BLaER1 treated with 17β-estradiol and CSF1 and Interleukin-3, amounts not matched to agents 10 nM and 100 nM (cell line): ENCODE results near the gene PLEKHA6.
A peak's percentile ranks its signal among the peaks of the same experiment; 100 is the strongest.

Source experiments
- H3K27ac ChIP-seq, 11 experiments: shearing (Covaris generic); formaldehyde crosslinking; 2 replicates each; pipeline ENCODE4 v1.8.1; 2022
- H3K27me3 ChIP-seq, 11 experiments: shearing (Covaris generic); formaldehyde crosslinking; 2 replicates each; pipeline ENCODE4 v1.8.1; 2022
- H3K36me3 ChIP-seq, 11 experiments: shearing (Covaris generic); formaldehyde crosslinking; 2 replicates each; pipeline ENCODE4 v1.8.1; 2022
- H3K4me1 ChIP-seq, 10 experiments: shearing (Covaris generic); formaldehyde crosslinking; 2 replicates each; pipeline ENCODE4 v1.8.1; 2022
- H3K4me2 ChIP-seq, 11 experiments: shearing (Covaris generic); formaldehyde crosslinking; 2 replicates each; pipeline ENCODE4 v1.8.1; 2022
- H3K4me3 ChIP-seq, 10 experiments: shearing (Covaris generic); formaldehyde crosslinking; 2 replicates each; pipeline ENCODE4 v1.8.1; 2022
- H3K9ac ChIP-seq, 11 experiments: shearing (Covaris generic); formaldehyde crosslinking; 2 replicates each; pipeline ENCODE4 v1.8.1; 2022
- H3K9me3 ChIP-seq, 11 experiments: shearing (Covaris generic); formaldehyde crosslinking; replicated peaks in 1 of 11; 2 replicates each; pipeline ENCODE4 v1.8.1; 2022
- H4K20me1 ChIP-seq, 11 experiments: shearing (Covaris generic); formaldehyde crosslinking; 2 replicates each; pipeline ENCODE4 v1.8.1; 2022
- Cebpa-rat ChIP-seq, 11 experiments: shearing (Covaris generic); IDR thresholded peaks; 2 replicates each; pipeline ENCODE4 v1.8.1; 2022

Gene PLEKHA6

GRCh38 chr1:204212715-204213114 is 147.0 kb downstream of the PLEKHA6 start:
- H3K9me3 ChIP-seq: no peaks in the 10 kb centered on the region
- no peaks in the 10 kb centered on the region for H3K27me3 ChIP-seq
- H3K36me3 ChIP-seq: no peaks in the 10 kb centered on the region
- H4K20me1 ChIP-seq: no peaks in the 10 kb centered on the region
- peak overlapping the region in 3 of 11 experiments; percentile 69 to 76 (median 73); a peak in 3 of 22 replicates for H3K9ac ChIP-seq
- peak overlapping the region in 7 of 11 experiments; percentile 82 to 95 (median 89); a peak in 10 of 22 replicates for H3K4me2 ChIP-seq
- TF ChIP-seq Cebpa-rat (IDR thresholded peaks at IDR 0.05): no peak
- no peak overlapping the region for H3K4me3 ChIP-seq
- H3K4me1 ChIP-seq: peaks cover 7 to 52% (median 33%) of the 10 kb centered on the region in 10 experiments
- H3K27ac ChIP-seq: peak overlapping the region in 5 of 11 experiments; percentile 49 to 90 (median 79); a peak in 8 of 22 replicates

- Histone ChIP-seq H3K9ac (no peak overlapping the region), H3K27ac (peak overlapping the region in 3 of 11 experiments; percentile 78 to 90 (median 88); a peak in 4 of 22 replicates)
- TF ChIP-seq Cebpa-rat (IDR thresholded peaks at IDR 0.05): no peak
Measured at GRCh38 chr1:204211046-204211445, 148.7 kb downstream of the PLEKHA6 start.

DNA sequence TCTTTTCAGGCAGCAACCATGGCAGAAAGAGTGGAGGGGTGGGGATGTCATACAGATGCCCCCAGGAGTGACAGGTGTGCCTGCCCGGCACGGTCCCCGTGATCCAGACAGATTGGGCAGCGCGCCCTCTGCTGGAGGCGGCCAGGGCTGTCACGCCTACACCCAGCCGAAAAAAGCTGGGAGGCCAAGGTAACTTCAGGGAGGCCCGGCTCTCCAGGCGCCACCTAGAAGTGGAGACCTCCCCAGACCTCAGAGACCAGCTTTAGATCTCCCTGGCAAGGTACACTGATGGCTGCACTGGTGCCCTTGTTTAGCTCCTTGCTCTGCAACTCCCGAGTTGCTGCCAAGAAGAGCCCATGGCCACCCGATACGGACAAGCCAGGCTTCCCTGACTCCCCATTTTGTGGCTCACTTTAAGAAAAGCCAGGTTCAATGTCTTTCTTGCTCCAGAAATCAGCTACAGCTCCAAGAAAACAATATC is 152.6 kb downstream of the PLEKHA6 start:
- Histone ChIP-seq H3K4me2 (peak overlapping the region in 2 of 11 experiments; percentile 1 to 22; a peak in 3 of 22 replicates), H3K9me3 (no peaks in the 10 kb centered on the region), H3K27ac (0 out of 22 replicates have a peak overlapping the region, but pooled peaks of 1 of the 11 experiments have one; percentile 18), H3K36me3 (no peaks in the 10 kb centered on the region), H3K9ac (no peak overlapping the region), H3K27me3 (no peaks in the 10 kb centered on the region), H3K4me3 (no peak overlapping the region), H3K4me1 (peaks cover 0 to 21% (median 6%) of the 10 kb centered on the region in 10 experiments; a peak in 7 of 20 replicates), H4K20me1 (no peaks in the 10 kb centered on the region)
- no peak for TF ChIP-seq Cebpa-rat (IDR thresholded peaks at IDR 0.05)

More at GRCh38 chr1:204211046-204211445, 148.7 kb downstream of the PLEKHA6 start:
- Histone ChIP-seq H4K20me1 (no peaks in the 10 kb centered on the region), H3K36me3 (no peaks in the 10 kb centered on the region), H3K4me2 (peak overlapping the region in 3 of 11 experiments; percentile 4 to 95 (median 25); a peak in 3 of 22 replicates), H3K4me1 (peaks cover 7 to 51% (median 28%) of the 10 kb centered on the region in 10 experiments), H3K27me3 (no peaks in the 10 kb centered on the region), H3K4me3 (no peak overlapping the region), H3K9me3 (no peaks in the 10 kb centered on the region)

DNA sequence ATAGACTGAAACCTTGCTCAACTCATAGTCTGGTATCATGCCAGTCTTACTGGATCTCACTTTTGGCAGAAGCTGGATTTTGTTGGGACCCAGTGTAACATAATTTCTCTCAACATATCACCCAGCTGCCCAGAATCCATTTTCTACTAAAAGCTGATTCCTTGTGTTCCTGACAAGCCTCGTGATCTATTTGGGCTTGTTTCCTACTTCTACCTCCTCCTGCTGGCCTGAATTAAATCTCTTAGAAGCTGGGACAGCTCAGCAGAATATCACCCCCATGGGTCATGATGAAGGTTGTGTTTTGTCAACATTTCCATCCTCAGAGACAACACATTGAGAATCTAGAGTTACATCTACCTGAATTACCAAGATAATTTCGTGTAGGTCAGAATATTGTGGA is 153.6 kb downstream of the PLEKHA6 start:
- H3K36me3 ChIP-seq: no peaks in the 10 kb centered on the region
- no peak overlapping the region for H3K4me3 ChIP-seq
- H4K20me1 ChIP-seq: no peaks in the 10 kb centered on the region
- no peak overlapping the region for H3K4me2 ChIP-seq
- H3K27me3 ChIP-seq: no peaks in the 10 kb centered on the region
- H3K27ac ChIP-seq: no peak overlapping the region
- TF ChIP-seq Cebpa-rat (IDR thresholded peaks at IDR 0.05): no peak
- H3K9me3 ChIP-seq: no peaks in the 10 kb centered on the region
- H3K4me1 ChIP-seq: peaks cover 0 to 13% (median under 1%) of the 10 kb centered on the region in 10 experiments; a peak in 4 of 20 replicates
- H3K9ac ChIP-seq: no peak overlapping the region

GRCh38 chr1:204205486-204205885 is 154.2 kb downstream of the PLEKHA6 start:
- Histone ChIP-seq H3K36me3 (no peaks in the 10 kb centered on the region), H3K27ac (no peak overlapping the region)

GRCh38 chr1:204204944-204205343 is 154.8 kb downstream of the PLEKHA6 start:
- H3K36me3 ChIP-seq: no peaks in the 10 kb centered on the region
- H3K9ac ChIP-seq: no peak overlapping the region
- H3K4me1 ChIP-seq: peaks cover 0 to 11% (median 2%) of the 10 kb centered on the region in 10 experiments; a peak in 6 of 20 replicates
- H3K27me3 ChIP-seq: no peaks in the 10 kb centered on the region
- H3K9me3 ChIP-seq: no peaks in the 10 kb centered on the region
- H3K27ac ChIP-seq: no peak overlapping the region
- H4K20me1 ChIP-seq: no peaks in the 10 kb centered on the region
- TF ChIP-seq Cebpa-rat (IDR thresholded peaks at IDR 0.05): no peak
- no peak overlapping the region for H3K4me2 ChIP-seq
- H3K4me3 ChIP-seq: no peak overlapping the region

More at GRCh38 chr1:204205486-204205885, 154.2 kb downstream of the PLEKHA6 start:
- Histone ChIP-seq H3K9me3 (no peaks in the 10 kb centered on the region), H3K27me3 (no peaks in the 10 kb centered on the region), H3K4me1 (peaks cover 0 to 11% (median 2%) of the 10 kb centered on the region in 10 experiments; a peak in 5 of 20 replicates), H4K20me1 (no peaks in the 10 kb centered on the region), H3K4me3 (no peak overlapping the region), H3K9ac (no peak overlapping the region), H3K4me2 (no peak overlapping the region)
- TF ChIP-seq Cebpa-rat (IDR thresholded peaks at IDR 0.05): no peak

DNA sequence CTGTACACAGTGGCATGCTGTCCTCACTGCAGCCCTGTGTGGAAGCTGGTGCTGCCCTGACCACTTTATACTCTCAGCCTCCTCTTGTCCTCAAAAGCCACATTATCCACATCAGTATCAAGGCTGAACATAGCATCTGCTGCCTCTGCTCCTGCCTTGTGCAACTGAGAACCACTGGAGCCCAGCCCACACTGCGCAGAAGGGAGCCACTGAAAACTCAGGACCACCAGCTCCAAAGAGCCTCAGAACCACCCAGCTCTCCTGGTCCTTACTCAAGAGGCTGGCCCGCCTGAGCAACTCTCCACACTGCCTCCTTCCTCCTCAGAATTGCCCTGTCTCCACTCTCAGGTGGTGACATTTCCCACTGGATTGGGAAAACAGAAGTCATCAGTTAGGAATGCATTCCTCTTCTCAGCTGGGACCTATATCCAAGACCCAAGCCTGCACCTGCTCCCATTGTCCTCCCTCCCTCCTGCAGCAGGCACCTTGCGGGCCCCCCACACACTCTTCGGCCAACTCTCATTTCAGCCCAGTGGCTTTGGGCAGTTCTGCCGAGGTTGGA is 156.4 kb downstream of the PLEKHA6 start:
- Histone ChIP-seq H3K36me3 (no peaks in the 10 kb centered on the region), H3K4me1 (peaks cover 11 to 28% (median 17%) of the 10 kb centered on the region in 10 experiments), H3K9ac (no peak overlapping the region), H3K4me2 (no peak overlapping the region), H3K9me3 (no peaks in the 10 kb centered on the region), H3K27ac (no peak overlapping the region), H3K27me3 (no peaks in the 10 kb centered on the region), H3K4me3 (no peak overlapping the region), H4K20me1 (no peaks in the 10 kb centered on the region; a peak in 1 of 22 replicates)
- no peak for TF ChIP-seq Cebpa-rat (IDR thresholded peaks at IDR 0.05)

GRCh38 chr1:204202481-204202880 is 157.2 kb downstream of the PLEKHA6 start:
- Histone ChIP-seq H3K4me2 (no peak overlapping the region), H3K36me3 (no peaks in the 10 kb centered on the region), H3K27ac (no peak overlapping the region), H3K4me1 (peaks cover 11 to 35% (median 22%) of the 10 kb centered on the region in 10 experiments), H3K27me3 (no peaks in the 10 kb centered on the region), H3K9me3 (no peaks in the 10 kb centered on the region), H3K4me3 (no peak overlapping the region), H3K9ac (no peak overlapping the region), H4K20me1 (no peaks in the 10 kb centered on the region; a peak in 1 of 22 replicates)
- TF ChIP-seq Cebpa-rat (IDR thresholded peaks at IDR 0.05): no peak

GRCh38 chr1:204201348-204202040 is 158.2 kb downstream of the PLEKHA6 start:
- Histone ChIP-seq H3K36me3 (no peaks in the 10 kb centered on the region), H3K27me3 (peaks cover 0 to under 1% (median 0%) of the 10 kb centered on the region in 11 experiments; a peak in 1 of 22 replicates), H3K4me1 (peaks cover 11 to 40% (median 31%) of the 10 kb centered on the region in 10 experiments), H3K9me3 (no peaks in the 10 kb centered on the region), H3K9ac (no peak overlapping the region), H3K4me3 (no peak overlapping the region), H4K20me1 (no peaks in the 10 kb centered on the region; a peak in 1 of 22 replicates), H3K4me2 (peak overlapping the region in 6 of 11 experiments; percentile 4 to 18 (median 11); a peak in 3 of 22 replicates), H3K27ac (peak overlapping the region in 1 of 11 experiments; percentile 23; a peak in 1 of 22 replicates)
- TF ChIP-seq Cebpa-rat (IDR thresholded peaks at IDR 0.05): no peak
